SJSA1 (cell line): ENCODE results near the gene SLC27A2. TPM values are rescaled to one million over a fixed set of nuclear protein-coding genes. Genes with fewer than 3 reads are reported as not detected.

Source experiments
- DNase-seq, 2 experiments: peaks; one replicate each; pipeline ENCODE4 v3.0.0-alpha.2; 2015 to 2020; ENCODE audit warnings: low spot score in 2 of 2, low read depth in 1 of 2
- H3K27ac ChIP-seq: fragments of 250-450 bp; sonication (Bioruptor Pico); 2 replicates; pipeline ENCODE4 v1.5.1; 2020; ENCODE audit warnings: mild to moderate bottlenecking, moderate library complexity
- H3K27me3 ChIP-seq: fragments of 250-450 bp; sonication (Bioruptor Pico); replicated peaks from 2 replicates; pipeline ENCODE4 v1.5.1; 2020; ENCODE audit warnings: mild to moderate bottlenecking, moderate library complexity
- H3K36me3 ChIP-seq: fragments of 250-450 bp; sonication (Bioruptor Pico); 2 replicates; pipeline ENCODE4 v1.5.1; 2020; ENCODE audit warnings: mild to moderate bottlenecking
- H3K4me1 ChIP-seq: fragments of 250-450 bp; sonication (Bioruptor Pico); replicated peaks from 2 replicates; pipeline ENCODE4 v1.6.1; 2021; ENCODE audit warnings: mild to moderate bottlenecking
- H3K4me3 ChIP-seq: fragments of 250-450 bp; sonication (Bioruptor Pico); 2 replicates; pipeline ENCODE4 v1.5.1; 2020; ENCODE audit warnings: mild to moderate bottlenecking
- H3K9me3 ChIP-seq: fragments of 250-450 bp; sonication (Bioruptor Pico); replicated peaks from 2 replicates; pipeline ENCODE4 v1.5.1; 2020; ENCODE audit warnings: mild to moderate bottlenecking
- total RNA-seq: library from RNA; depleted of rRNA; stranded (reverse); fragments of >200 nt; shearing (Covaris generic); gene quantifications from 2 replicates; pipeline ENCODE4 v1.2.3, GENCODE V29; 2014

SLC27A2 gene
- total RNA-seq, 1 experiment from 2014 or later, result 0.13 TPM

GRCh38 chr15:50244959-50245624, 63.1 kb downstream of the SLC27A2 start:
- Histone ChIP-seq H3K4me1 (no peaks in the 10 kb centered on the region; the same call in 1 of the 2 replicates), H3K27ac (no peak overlapping the region), H3K36me3 (no peaks in the 10 kb centered on the region), H3K27me3 (no peaks in the 10 kb centered on the region), H3K9me3 (no peaks in the 10 kb centered on the region), H3K4me3 (no peak overlapping the region)
- DNase-seq, result no peak

DNA sequence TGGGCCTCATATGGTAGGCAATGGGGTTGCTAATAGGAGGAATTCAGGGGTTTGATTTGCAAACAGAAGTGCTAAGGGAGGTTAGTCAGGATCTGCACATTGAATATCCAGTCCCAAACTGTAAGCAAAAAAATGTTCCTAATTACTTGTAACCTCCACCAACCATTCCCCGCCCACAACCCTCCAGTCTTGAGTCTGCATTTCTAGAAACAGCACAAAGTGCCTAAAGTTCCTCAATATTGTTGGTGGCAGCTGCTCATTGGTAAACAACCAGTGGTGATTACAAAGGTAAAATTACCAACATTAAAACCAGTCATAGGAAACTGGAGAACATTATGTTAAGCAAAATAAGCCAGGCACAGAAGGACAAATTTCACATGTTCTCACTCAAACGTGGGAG, 64.6 kb downstream of the SLC27A2 start:
- Histone ChIP-seq H3K4me1 (no peaks in the 10 kb centered on the region; the same call in 1 of the 2 replicates), H3K27me3 (no peaks in the 10 kb centered on the region), H3K4me3 (no peak overlapping the region), H3K9me3 (no peaks in the 10 kb centered on the region), H3K36me3 (no peaks in the 10 kb centered on the region), H3K27ac (no peak overlapping the region)
- DNase-seq, result no peak

DNA sequence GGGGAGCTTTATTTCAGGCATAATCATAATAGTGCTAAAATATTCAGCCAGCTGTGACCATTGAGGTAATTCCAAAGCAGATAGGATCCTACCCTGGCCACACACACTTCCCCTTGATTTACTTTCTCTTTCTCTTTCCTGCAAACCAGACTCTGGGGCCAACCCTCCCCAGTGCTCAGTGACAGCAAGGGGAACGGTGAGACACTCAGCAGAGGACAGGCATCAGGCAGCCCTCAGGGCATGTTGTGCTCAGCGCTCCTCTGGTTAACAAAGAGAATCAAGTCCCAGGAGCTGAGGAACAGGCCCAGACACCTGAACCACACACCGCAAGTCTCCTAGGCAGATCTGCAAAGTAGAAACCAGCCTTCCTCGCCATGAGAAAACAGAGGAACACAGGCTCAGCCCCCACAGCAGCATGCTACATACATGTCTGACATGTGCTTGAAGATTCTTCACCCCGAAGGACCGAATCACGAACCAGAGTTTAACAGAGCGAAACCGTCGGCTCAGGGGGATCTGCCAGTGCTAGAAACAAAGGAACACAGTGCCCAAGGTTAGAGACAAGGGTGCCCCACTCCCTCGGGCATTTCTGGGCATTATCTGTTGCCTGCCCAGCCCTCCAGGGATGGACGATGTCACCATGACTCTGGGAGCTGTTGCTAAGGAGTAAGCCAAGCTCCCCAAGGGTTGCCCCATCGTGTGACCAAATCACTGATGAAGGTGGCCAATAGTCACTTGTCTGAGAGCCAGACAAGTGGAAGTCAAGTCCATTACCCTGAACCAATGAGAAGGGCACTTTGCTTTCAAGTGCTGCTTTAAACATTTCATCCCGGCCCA, 66.0 kb downstream of the SLC27A2 start:
- Histone ChIP-seq H3K27me3 (no peaks in the 10 kb centered on the region), H3K36me3 (no peaks in the 10 kb centered on the region), H3K9me3 (no peaks in the 10 kb centered on the region), H3K27ac (no peak overlapping the region), H3K4me1 (no peaks in the 10 kb centered on the region; the same call in 1 of the 2 replicates), H3K4me3 (no peak overlapping the region)
- DNase-seq, result peak in 1 of 2 experiments; percentile 7

GRCh38 chr15:50248994-50249582, 67.1 kb downstream of the SLC27A2 start:
- Histone ChIP-seq H3K4me1 (no peaks in the 10 kb centered on the region; the same call in 1 of the 2 replicates), H3K9me3 (no peaks in the 10 kb centered on the region), H3K4me3 (no peak overlapping the region), H3K27me3 (no peaks in the 10 kb centered on the region), H3K36me3 (no peaks in the 10 kb centered on the region), H3K27ac (no peak overlapping the region)
- no peak for DNase-seq

DNA sequence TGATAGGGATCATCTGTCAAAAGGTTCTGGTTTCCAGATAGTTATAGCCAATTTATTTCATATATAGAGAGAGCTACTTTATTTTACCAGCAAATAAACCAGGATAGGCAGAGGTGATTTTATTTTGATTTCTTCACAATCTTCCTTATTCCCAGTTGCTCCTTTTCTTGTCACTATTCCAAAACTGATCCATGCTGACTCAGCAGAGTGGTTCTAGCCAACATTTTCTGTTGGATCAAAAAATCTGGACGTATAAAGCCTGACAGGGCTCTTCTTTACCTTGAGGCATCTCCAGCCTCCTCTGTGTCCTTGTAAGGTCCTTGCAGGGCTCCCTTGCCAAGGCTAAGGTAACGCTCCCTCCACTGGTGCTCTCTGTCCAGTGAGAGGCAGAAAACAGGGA, 67.7 kb downstream of the SLC27A2 start:
- Histone ChIP-seq H3K27ac (no peak overlapping the region), H3K36me3 (no peaks in the 10 kb centered on the region), H3K9me3 (no peaks in the 10 kb centered on the region), H3K4me1 (no peaks in the 10 kb centered on the region; the same call in 1 of the 2 replicates), H3K4me3 (no peak overlapping the region), H3K27me3 (no peaks in the 10 kb centered on the region)
- no peak for DNase-seq

GRCh38 chr15:50250760-50251394, 68.9 kb downstream of the SLC27A2 start:
- no peaks in the 10 kb centered on the region for H3K36me3 ChIP-seq
- no peak overlapping the region for H3K4me3 ChIP-seq
- peaks cover under 1% of the 10 kb centered on the region for H3K4me1 ChIP-seq
- no peaks in the 10 kb centered on the region for H3K27me3 ChIP-seq
- no peak for DNase-seq
- H3K27ac ChIP-seq, result no peak overlapping the region
- no peaks in the 10 kb centered on the region for H3K9me3 ChIP-seq

- Histone ChIP-seq H3K27me3 (no peaks in the 10 kb centered on the region), H3K4me3 (no peak overlapping the region), H3K4me1 (peaks cover 9% of the 10 kb centered on the region), H3K36me3 (no peaks in the 10 kb centered on the region), H3K27ac (no peak overlapping the region), H3K9me3 (no peaks in the 10 kb centered on the region)
- peak in 1 of 2 experiments; percentile 13 for DNase-seq
These were observed 69.7 kb downstream of the SLC27A2 start for GRCh38 chr15:50251638-50252182.

DNA sequence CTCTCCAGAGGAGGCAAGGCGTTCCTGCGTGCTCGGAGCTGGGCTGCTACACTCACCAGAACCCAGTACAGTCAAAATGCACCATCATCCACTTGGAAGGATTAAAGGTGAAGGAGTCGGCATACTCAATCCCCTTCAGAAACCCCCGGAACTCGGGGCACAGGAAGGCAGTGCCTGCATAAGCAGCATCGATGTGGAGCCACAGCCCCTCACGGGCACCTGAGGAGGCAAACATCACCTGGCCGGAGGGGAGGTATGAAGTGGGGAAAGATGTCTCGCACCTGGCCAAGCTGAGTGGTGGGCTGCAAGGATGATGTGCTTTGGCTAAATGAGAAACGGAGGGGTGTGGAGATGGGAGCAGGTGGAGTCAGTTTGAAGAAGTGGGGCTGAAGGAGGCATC, 70.6 kb downstream of the SLC27A2 start:
- H3K36me3 ChIP-seq, result no peaks in the 10 kb centered on the region
- DNase-seq, result no peak
- H3K4me3 ChIP-seq, result no peak overlapping the region
- no peaks in the 10 kb centered on the region for H3K27me3 ChIP-seq
- H3K27ac ChIP-seq, result no peak overlapping the region
- peaks cover 13% of the 10 kb centered on the region for H3K4me1 ChIP-seq
- no peaks in the 10 kb centered on the region for H3K9me3 ChIP-seq

GRCh38 chr15:50256188-50257041, 74.4 kb downstream of the SLC27A2 start:
- no peak overlapping the region for H3K27ac ChIP-seq
- DNase-seq, result peak; percentile 56 to 58
- H3K27me3 ChIP-seq, result no peaks in the 10 kb centered on the region

DNA sequence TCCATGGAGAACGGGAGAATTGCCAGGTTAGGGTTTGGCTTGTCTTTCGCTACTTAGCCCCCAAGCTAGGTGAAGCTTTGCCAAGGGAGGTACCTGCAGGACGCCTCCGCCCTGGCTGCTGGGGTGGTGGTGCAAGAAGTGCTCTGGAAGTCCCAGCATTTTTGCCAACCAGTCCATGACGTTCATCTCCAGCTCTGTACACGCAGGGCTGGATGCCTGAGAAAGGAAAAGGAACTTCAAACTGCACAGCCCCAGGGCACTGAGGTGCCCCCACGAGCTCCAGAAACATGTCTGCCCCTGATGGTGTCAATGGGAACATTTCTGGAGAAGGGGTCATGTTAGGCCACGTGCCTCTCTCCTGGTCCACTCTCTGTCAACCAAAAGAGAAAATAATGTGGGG, 75.3 kb downstream of the SLC27A2 start:
- peaks cover 13% of the 10 kb centered on the region for H3K4me1 ChIP-seq
- no peak for DNase-seq
- H3K36me3 ChIP-seq, result no peaks in the 10 kb centered on the region
- H3K9me3 ChIP-seq, result no peaks in the 10 kb centered on the region
- no peaks in the 10 kb centered on the region for H3K27me3 ChIP-seq
- H3K4me3 ChIP-seq, result no peak overlapping the region
- H3K27ac ChIP-seq, result no peak overlapping the region

More at GRCh38 chr15:50256188-50257041, 74.4 kb downstream of the SLC27A2 start:
- H3K4me1 ChIP-seq, result peaks cover 13% of the 10 kb centered on the region
- H3K4me3 ChIP-seq, result no peak overlapping the region
- no peaks in the 10 kb centered on the region for H3K9me3 ChIP-seq
- no peaks in the 10 kb centered on the region for H3K36me3 ChIP-seq

DNA sequence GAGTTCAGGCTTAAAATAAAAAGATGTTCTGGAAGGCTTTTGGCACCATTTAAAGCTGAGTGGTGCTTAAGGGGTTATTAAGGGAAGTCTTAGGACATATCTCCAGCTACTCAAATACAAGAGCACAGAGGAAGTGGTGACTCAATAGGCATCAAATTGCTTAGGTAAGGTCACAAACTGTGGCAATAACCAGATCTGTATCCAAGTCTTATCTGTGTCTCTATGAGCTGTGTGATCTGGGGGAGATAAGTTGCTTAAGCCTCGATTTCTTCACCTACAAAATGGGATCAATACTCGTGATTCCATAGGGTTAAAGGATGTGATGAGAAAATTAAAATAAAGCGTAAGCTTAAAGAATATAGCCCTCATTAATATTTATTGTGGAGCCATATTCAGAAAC, 75.9 kb downstream of the SLC27A2 start:
- no peaks in the 10 kb centered on the region for H3K27me3 ChIP-seq
- no peak for DNase-seq

DNA sequence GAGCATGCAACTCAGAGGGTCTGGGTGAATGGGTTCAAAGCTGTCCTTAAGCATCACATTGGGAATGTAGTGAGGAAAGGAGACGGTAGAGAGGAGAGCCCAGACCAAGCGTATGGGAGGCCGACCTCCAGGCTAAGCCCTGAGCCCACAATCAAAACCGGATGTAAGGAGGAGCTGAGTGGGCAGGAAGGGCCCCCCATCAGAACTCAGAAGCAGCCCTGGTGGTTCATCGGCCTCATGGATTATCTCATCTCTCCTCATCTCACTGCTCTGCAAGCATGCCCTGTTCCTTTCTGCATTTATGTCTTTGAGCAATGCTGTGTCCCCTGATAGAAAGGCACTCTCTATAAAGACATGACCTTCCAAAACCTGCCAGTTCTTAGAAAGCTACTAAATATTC, 77.3 kb downstream of the SLC27A2 start:
- no peak overlapping the region for H3K4me3 ChIP-seq
- no peaks in the 10 kb centered on the region for H3K36me3 ChIP-seq
- no peaks in the 10 kb centered on the region for H3K27me3 ChIP-seq
- no peaks in the 10 kb centered on the region for H3K9me3 ChIP-seq
- no peak for DNase-seq
- H3K27ac ChIP-seq, result no peak overlapping the region
- peaks cover 13% of the 10 kb centered on the region for H3K4me1 ChIP-seq

More for the DNA sequence above, 75.9 kb downstream of the SLC27A2 start:
- H3K4me3 ChIP-seq, result no peak overlapping the region
- no peak overlapping the region for H3K27ac ChIP-seq
- no peaks in the 10 kb centered on the region for H3K36me3 ChIP-seq
- peaks cover 13% of the 10 kb centered on the region for H3K4me1 ChIP-seq
- H3K9me3 ChIP-seq, result no peaks in the 10 kb centered on the region
